Hippocampal formation (tissue), 2 donors: ENCODE measurements around the gene PRRX2.

ENCODE experiments used
- DNase-seq, 2 donors: peaks; one replicate each; lab custom pipeline; 2025; lab: John Stamatoyannopoulos, UW

Gene PRRX2

GRCh38 chr9:129679537-129679936 lies 14.1 kb downstream of the PRRX2 start:
- no peak for DNase-seq

GRCh38 chr9:129681924-129682323 lies 16.5 kb downstream of the PRRX2 start:
- no peak for DNase-seq

- no peak for DNase-seq
Measured at GRCh38 chr9:129682381-129682780, 16.9 kb downstream of the PRRX2 start.

GRCh38 chr9:129685220-129685932 lies 19.9 kb downstream of the PRRX2 start:
- no peak for DNase-seq

- DNase-seq, result no peak
Measured at GRCh38 chr9:129685933-129686259, 20.4 kb downstream of the PRRX2 start.

- no peak for DNase-seq
Measured at GRCh38 chr9:129686736-129687135, 21.3 kb downstream of the PRRX2 start.

- no peak for DNase-seq
Measured at GRCh38 chr9:129687391-129687790, 21.9 kb downstream of the PRRX2 start.

GRCh38 chr9:129688285-129689043 lies 23.0 kb downstream of the PRRX2 start:
- no peak for DNase-seq

GRCh38 chr9:129692534-129692933 lies 27.1 kb downstream of the PRRX2 start:
- no peak for DNase-seq

GRCh38 chr9:129693741-129694140 lies 28.3 kb downstream of the PRRX2 start:
- DNase-seq, result no peak

- no peak for DNase-seq
Measured at GRCh38 chr9:129694243-129694646, 28.8 kb downstream of the PRRX2 start.

GRCh38 chr9:129695870-129696269 lies 30.4 kb downstream of the PRRX2 start:
- DNase-seq, result no peak

- no peak for DNase-seq
Measured at GRCh38 chr9:129696944-129697655, 31.7 kb downstream of the PRRX2 start.

- no peak for DNase-seq
Measured at GRCh38 chr9:129697656-129698253, 32.3 kb downstream of the PRRX2 start.

GRCh38 chr9:129698254-129698757 lies 32.9 kb downstream of the PRRX2 start:
- DNase-seq, result no peak

GRCh38 chr9:129701054-129701453 lies 35.6 kb downstream of the PRRX2 start:
- DNase-seq, result no peak

GRCh38 chr9:129701549-129701948 lies 36.1 kb downstream of the PRRX2 start:
- DNase-seq, result no peak

GRCh38 chr9:129702589-129703520 lies 37.4 kb downstream of the PRRX2 start:
- DNase-seq, result no peak

- DNase-seq, result no peak
Measured at GRCh38 chr9:129703667-129704355, 38.4 kb downstream of the PRRX2 start.

- DNase-seq, result no peak
Measured at GRCh38 chr9:129704807-129705206, 39.4 kb downstream of the PRRX2 start.

- no peak for DNase-seq
Measured at GRCh38 chr9:129708793-129709192, 43.3 kb downstream of the PRRX2 start.
